Measurements from ENCODE around the gene PSRC1.

PSRC1 gene

DNA sequence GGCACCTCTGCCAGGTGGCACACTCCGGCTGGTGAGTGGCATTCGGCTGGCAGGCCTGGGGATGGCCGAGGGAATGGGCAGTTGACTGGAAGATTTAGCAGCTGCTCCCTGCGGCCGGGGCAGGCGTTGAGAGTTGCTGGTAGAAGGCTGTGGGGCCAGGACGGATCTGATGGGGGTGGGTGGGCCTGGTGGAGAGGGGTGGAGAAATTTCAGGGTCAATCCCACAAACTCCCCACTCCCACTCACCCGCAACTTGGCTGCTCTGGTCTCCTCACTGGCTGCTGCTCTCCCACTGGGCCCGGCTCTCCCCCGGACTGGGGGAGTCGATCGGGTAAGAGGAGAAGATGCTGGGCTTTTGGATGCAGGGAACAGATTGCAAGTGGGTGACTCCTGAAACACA, 2.1 kb downstream of the PSRC1 start:
- peaks cover 42% of the 10 kb centered on the region for H3K36me3 ChIP-seq (ENCODE audit: control insufficient read depth, insufficient read depth, low read length)
- H3K27ac ChIP-seq (ENCODE audit: low read depth, low read length, severe bottlenecking): no peak overlapping the region
- H3K4me1 ChIP-seq (ENCODE audit: control insufficient read depth, insufficient read depth, low read length, poor library complexity, severe bottlenecking): peaks cover 20% of the 10 kb centered on the region
- 97 to 100% methylated on average over 9 to 10 of the region's 12 CpGs for WGBS, 2 experiments (ENCODE audit: insufficient coverage in 2 of 2)
- H3K4me3 ChIP-seq (ENCODE audit: extremely low read depth, insufficient read depth, low read length, poor library complexity, severe bottlenecking): no peak overlapping the region
- no peaks in the 10 kb centered on the region for H3K9me3 ChIP-seq (ENCODE audit: control insufficient read depth, low read length)

DNA sequence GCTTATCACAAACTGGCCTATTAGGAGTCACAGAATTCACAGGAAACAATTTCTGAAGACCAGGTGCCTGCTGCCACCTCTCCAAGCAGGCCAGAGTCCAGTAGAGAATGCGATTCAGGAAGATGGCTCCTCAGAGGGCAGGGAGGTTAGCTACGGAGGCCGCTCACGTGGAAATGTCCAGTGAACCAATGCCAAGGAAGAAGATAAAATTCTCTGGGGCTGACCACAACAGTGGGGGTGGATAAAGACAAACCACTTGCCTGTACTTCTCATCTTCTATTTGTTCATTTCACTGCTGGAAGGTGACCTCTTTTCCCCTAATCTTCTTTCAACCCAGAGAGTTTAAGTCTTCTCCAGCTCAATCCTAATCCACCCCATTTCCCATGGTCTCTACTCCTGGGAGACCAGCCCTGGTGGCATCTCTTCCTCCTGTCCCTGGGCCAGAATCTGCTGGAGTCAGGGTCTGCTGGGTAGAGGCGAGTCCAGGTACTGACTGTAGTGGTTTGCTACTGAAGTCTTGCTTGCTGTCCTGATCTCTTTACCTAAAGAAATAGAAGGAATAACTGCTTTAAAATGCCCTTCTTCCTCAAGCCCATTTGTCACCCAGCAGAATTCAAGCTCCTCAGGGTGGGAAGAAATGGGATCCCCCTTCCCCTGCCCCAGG, 3.2 kb downstream of the PSRC1 start:
- Histone ChIP-seq H3K4me1 (ENCODE audit: control insufficient read depth, insufficient read depth, low read length, poor library complexity, severe bottlenecking) (peaks cover 28% of the 10 kb centered on the region), H3K36me3 (ENCODE audit: control insufficient read depth, insufficient read depth, low read length) (peaks cover 42% of the 10 kb centered on the region)
- 100% methylated on average over 1 to 4 of the region's 5 CpGs for WGBS, 2 experiments (ENCODE audit: insufficient coverage in 2 of 2)

DNA sequence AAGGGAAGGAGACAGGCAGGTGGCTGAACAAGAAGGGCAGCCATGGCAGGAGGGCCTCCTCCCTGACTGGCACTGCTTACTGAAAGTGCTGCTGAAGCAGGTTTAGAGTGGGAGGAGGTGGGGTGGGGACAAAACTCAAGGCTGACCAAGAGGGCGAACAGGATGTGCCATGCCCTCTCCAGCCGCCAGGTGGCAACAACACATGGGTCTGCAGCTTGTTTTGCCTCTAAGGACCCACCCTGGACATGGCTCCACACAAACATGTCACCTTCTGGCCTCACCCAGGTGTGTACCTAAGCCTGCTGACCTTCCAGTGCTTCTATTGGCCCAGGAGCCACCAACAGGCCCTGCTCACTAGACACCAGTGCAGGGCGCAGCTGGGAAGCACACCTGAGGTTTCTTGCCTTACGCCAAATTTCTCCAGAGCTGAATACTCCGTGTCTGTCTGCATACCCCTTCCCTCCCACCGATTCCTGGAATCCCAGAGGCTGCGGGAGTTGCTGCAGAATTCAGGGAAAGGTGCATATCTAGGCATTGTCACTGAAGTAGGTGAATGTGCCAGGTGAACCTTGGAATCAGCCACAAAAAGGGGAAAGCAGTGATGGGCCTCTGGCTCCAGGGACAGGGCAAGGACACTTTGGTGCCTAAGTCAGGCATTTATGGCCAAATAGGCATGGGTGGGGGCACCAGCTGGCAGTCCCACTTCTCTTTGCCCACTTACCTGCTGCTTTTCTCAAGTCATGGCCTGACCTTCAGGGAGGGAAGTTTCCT, 5.3 kb downstream of the PSRC1 start:
- no peak overlapping the region for H3K27ac ChIP-seq (ENCODE audit: low read depth, low read length, severe bottlenecking)
- 75 to 81% methylated on average over 4 to 6 of the region's 7 CpGs for WGBS, 2 experiments (ENCODE audit: insufficient coverage in 2 of 2)
- H3K9me3 ChIP-seq (ENCODE audit: control insufficient read depth, low read length): no peaks in the 10 kb centered on the region
- H3K36me3 ChIP-seq (ENCODE audit: control insufficient read depth, insufficient read depth, low read length): peaks cover 42% of the 10 kb centered on the region
- H3K4me3 ChIP-seq (ENCODE audit: extremely low read depth, insufficient read depth, low read length, poor library complexity, severe bottlenecking): no peak overlapping the region
- H3K4me1 ChIP-seq (ENCODE audit: control insufficient read depth, insufficient read depth, low read length, poor library complexity, severe bottlenecking): peaks cover 41% of the 10 kb centered on the region

More for the DNA sequence above, 3.2 kb downstream of the PSRC1 start:
- Histone ChIP-seq H3K27ac (ENCODE audit: low read depth, low read length, severe bottlenecking) (no peak overlapping the region), H3K9me3 (ENCODE audit: control insufficient read depth, low read length) (no peaks in the 10 kb centered on the region), H3K4me3 (ENCODE audit: extremely low read depth, insufficient read depth, low read length, poor library complexity, severe bottlenecking) (no peak overlapping the region)

DNA sequence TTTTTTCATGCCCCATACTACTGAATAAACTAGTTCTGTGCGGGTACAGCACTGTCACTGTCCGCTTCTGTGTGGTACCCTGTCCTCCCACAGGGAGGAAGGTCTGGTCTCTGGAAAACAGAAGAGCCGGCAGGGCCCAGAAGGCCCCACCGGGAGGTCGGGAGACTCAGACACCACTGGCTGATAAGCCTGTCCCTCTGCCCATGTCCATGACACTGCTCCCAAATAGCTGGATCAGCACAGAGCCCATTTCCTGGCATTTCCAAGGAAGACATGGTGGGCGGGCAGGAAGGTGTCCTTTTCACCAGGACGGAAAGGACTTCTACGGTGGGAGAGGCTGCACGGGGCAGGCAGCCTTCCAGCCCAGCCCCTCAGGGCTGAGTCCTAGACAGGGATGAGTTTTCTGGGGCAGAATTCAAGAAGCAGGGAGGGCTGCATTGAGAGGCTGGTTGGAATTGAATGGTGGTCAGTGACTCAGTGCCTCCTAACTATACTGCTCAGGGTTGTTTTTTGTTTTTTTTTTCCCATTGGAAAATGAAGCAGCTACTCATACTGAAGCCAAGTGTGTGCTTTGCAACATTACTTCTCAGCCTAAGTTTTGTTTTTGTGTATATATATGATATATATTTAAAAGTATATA, 7.1 kb downstream of the PSRC1 start:
- H3K36me3 ChIP-seq (ENCODE audit: control insufficient read depth, insufficient read depth, low read length): peaks cover 32% of the 10 kb centered on the region
- no peaks in the 10 kb centered on the region for H3K9me3 ChIP-seq (ENCODE audit: control insufficient read depth, low read length)
- WGBS, 2 experiments (ENCODE audit: insufficient coverage in 2 of 2): 47 to 65% methylated on average over 7 to 9 of the region's 9 CpGs
- H3K4me3 ChIP-seq (ENCODE audit: extremely low read depth, insufficient read depth, low read length, poor library complexity, severe bottlenecking): no peak overlapping the region
- H3K4me1 ChIP-seq (ENCODE audit: control insufficient read depth, insufficient read depth, low read length, poor library complexity, severe bottlenecking): peaks cover 32% of the 10 kb centered on the region
- H3K27ac ChIP-seq (ENCODE audit: low read depth, low read length, severe bottlenecking): peak overlapping the region; percentile 66

DNA sequence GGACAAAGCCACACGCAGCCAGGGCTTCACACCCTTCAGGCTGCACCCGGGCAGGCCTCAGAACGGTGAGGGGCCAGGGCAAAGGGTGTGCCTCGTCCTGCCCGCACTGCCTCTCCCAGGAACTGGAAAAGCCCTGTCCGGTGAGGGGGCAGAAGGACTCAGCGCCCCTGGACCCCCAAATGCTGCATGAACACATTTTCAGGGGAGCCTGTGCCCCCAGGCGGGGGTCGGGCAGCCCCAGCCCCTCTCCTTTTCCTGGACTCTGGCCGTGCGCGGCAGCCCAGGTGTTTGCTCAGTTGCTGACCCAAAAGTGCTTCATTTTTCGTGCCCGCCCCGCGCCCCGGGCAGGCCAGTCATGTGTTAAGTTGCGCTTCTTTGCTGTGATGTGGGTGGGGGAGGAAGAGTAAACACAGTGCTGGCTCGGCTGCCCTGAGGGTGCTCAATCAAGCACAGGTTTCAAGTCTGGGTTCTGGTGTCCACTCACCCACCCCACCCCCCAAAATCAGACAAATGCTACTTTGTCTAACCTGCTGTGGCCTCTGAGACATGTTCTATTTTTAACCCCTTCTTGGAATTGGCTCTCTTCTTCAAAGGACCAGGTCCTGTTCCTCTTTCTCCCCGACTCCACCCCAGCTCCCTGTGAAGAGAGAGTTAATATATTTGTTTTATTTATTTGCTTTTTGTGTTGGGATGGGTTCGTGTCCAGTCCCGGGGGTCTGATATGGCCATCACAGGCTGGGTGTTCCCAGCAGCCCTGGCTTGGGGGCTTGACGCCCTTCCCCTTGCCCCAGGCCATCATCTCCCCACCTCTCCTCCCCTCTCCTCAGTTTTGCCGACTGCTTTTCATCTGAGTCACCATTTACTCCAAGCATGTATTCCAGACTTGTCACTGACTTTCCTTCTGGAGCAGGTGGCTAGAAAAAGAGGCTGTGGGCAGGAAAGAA, 8.1 kb downstream of the PSRC1 start:
- peaks cover 21% of the 10 kb centered on the region for H3K36me3 ChIP-seq (ENCODE audit: control insufficient read depth, insufficient read depth, low read length)

DNA sequence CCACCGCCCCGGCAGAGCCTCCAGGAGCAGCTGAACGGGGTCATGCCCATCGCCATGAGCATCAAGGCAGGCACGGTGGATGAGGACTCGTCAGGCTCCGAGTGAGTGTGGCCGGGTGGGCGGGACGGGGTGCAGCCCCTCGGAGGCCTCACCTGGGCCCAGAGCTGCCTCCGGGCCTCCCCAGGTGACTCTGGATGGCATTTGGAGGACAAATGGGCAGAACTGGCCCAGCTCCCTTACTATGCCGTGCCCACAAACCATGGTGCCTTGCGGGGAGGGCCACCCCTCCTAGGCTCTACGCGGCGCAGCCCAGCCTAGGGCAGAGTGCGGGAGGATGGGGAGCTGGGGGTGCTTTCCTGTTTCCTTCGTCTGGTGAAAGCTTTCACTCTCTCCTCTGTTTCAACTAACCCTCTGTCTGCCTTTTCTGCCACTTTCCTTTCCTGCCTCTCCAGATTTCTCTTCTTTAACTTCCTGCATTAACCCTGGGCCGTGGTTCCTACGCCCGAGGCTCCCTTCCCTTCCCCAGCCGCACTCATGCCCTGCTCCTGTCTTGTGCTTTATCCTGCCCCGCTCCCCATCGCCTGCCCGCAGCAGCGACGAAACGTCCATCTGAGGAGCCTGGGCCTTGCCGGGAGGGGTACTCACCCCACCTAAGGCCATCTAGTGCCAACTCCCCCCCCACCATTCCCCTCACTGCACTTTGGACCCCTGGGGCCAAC, 9.2 kb downstream of the PSRC1 start:
- Histone ChIP-seq H3K27ac (ENCODE audit: low read depth, low read length, severe bottlenecking) (no peak overlapping the region), H3K4me3 (ENCODE audit: extremely low read depth, insufficient read depth, low read length, poor library complexity, severe bottlenecking) (no peak overlapping the region), H3K9me3 (ENCODE audit: control insufficient read depth, low read length) (no peaks in the 10 kb centered on the region), H3K36me3 (ENCODE audit: control insufficient read depth, insufficient read depth, low read length) (peaks cover 14% of the 10 kb centered on the region), H3K4me1 (ENCODE audit: control insufficient read depth, insufficient read depth, low read length, poor library complexity, severe bottlenecking) (peaks cover 32% of the 10 kb centered on the region)
- 80 to 90% methylated on average over 21 to 22 of the region's 30 CpGs for WGBS, 2 experiments (ENCODE audit: insufficient coverage in 2 of 2)

More for the DNA sequence above, 8.1 kb downstream of the PSRC1 start:
- Histone ChIP-seq H3K4me3 (ENCODE audit: extremely low read depth, insufficient read depth, low read length, poor library complexity, severe bottlenecking) (no peak overlapping the region), H3K9me3 (ENCODE audit: control insufficient read depth, low read length) (no peaks in the 10 kb centered on the region), H3K4me1 (ENCODE audit: control insufficient read depth, insufficient read depth, low read length, poor library complexity, severe bottlenecking) (peaks cover 32% of the 10 kb centered on the region), H3K27ac (ENCODE audit: low read depth, low read length, severe bottlenecking) (peak overlapping the region; percentile 66)
- 52 to 54% methylated on average over 9 to 14 of the region's 24 CpGs for WGBS, 2 experiments (ENCODE audit: insufficient coverage in 2 of 2)

DNA sequence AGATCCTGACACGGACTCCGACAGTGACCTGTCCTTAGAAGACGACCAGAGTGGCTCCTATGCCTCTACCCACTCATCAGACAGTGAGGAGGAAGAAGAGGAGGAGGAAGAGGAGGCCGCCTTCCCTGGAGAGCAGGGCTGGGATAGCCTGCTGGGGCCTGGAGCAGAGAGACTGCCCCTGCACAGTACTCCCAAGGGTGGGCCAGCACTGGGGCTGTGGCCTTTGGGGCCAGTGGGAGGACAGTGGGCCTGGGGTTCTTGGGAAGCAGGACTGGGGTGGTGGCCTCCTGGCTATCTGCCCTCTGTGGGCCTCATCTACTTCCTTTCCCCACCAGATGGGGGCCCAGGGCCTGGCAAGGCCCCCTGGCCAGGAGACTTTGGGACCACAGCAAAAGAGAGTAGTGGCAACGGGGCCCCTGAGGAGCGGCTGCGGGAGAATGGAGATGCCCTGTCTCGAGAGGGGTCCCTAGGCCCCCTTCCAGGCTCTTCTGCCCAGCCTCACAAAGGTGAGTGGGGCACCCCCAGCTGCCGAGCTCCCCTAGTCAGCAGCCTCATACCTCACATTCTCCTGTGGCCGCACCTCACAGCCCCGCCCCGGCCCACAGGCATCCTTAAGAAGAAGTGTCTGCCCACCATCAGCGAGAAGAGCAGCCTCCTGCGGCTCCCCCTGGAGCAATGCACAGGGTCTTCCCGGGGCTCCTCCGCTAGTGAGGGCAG, 10.0 kb downstream of the PSRC1 start:
- WGBS, 2 experiments (ENCODE audit: insufficient coverage in 2 of 2): 90 to 92% methylated on average over 7 to 12 of the region's 16 CpGs

DNA sequence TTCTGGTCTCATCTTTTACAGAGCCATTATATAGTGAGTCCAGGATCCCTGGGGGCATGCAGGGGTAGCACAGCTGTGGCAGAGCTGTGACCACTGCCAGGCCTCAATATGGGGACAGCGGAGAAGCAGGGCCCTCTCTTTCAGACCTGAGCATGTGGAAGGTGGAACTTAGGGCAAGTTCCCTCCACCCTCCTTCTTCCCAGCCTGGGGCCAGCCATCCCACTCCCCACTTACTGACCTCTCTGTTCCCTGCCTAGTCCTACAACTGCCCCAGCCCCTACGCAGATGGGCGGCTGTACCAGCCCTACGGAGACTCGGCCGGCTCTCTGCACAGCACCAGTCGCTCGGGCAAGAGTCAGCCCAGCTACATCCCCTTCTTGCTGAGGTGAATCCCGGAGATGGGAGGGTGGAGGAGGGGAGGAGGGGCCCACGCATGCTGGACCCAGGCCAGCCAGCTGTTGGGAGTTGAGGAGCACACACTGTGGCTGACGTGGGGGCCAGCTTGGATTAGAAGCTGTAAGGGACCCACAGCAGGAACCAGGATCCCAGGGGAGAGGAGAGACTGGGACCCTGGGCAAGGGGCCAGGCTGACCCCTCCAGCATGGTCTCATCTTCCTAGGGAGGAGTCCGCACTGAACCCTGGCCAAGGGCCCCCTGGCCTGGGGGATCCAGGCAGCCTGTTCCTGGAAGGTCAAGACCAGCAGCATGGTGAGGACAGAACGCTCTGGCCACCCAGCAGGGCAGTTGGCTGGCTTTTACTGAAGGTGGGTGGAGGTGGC, 10.7 kb downstream of the PSRC1 start:
- H3K27ac ChIP-seq (ENCODE audit: low read depth, low read length, severe bottlenecking): no peak overlapping the region
- 90 to 96% methylated on average over 9 to 11 of the region's 13 CpGs for WGBS, 2 experiments (ENCODE audit: insufficient coverage in 2 of 2)
- peaks cover 34% of the 10 kb centered on the region for H3K4me1 ChIP-seq (ENCODE audit: control insufficient read depth, insufficient read depth, low read length, poor library complexity, severe bottlenecking)

More for the DNA sequence above, 10.0 kb downstream of the PSRC1 start:
- peaks cover 32% of the 10 kb centered on the region for H3K4me1 ChIP-seq (ENCODE audit: control insufficient read depth, insufficient read depth, low read length, poor library complexity, severe bottlenecking)
- no peak overlapping the region for H3K4me3 ChIP-seq (ENCODE audit: extremely low read depth, insufficient read depth, low read length, poor library complexity, severe bottlenecking)
- H3K27ac ChIP-seq (ENCODE audit: low read depth, low read length, severe bottlenecking): no peak overlapping the region
- no peaks in the 10 kb centered on the region for H3K9me3 ChIP-seq (ENCODE audit: control insufficient read depth, low read length)
- H3K36me3 ChIP-seq (ENCODE audit: control insufficient read depth, insufficient read depth, low read length): peaks cover 7% of the 10 kb centered on the region

DNA sequence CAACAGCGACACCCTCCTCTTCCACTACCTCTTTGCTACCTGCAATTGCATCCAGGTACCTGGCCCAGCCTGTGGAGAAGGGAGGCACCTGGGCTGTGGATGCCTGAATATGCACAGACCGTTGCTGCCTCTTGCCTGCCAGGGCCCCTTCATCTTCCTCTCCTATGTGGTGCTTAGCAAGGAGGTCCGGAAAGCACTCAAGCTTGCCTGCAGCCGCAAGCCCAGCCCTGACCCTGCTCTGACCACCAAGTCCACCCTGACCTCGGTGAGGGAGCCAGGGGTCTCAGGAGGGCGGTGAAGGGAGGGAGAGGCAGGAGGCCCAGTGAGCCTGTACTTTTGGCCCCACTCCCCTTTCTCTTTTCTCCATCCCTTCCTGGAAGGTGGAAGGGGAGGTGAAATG, 11.5 kb downstream of the PSRC1 start:
- Histone ChIP-seq H3K27ac (ENCODE audit: low read depth, low read length, severe bottlenecking) (no peak overlapping the region), H3K4me1 (ENCODE audit: control insufficient read depth, insufficient read depth, low read length, poor library complexity, severe bottlenecking) (peaks cover 29% of the 10 kb centered on the region), H3K4me3 (ENCODE audit: extremely low read depth, insufficient read depth, low read length, poor library complexity, severe bottlenecking) (no peak overlapping the region), H3K36me3 (ENCODE audit: control insufficient read depth, insufficient read depth, low read length) (peaks cover 5% of the 10 kb centered on the region), H3K9me3 (ENCODE audit: control insufficient read depth, low read length) (no peaks in the 10 kb centered on the region)
- 70 to 87% methylated on average over 2 to 4 of the region's 6 CpGs for WGBS, 2 experiments (ENCODE audit: insufficient coverage in 2 of 2)

More for the DNA sequence above, 10.7 kb downstream of the PSRC1 start:
- Histone ChIP-seq H3K9me3 (ENCODE audit: control insufficient read depth, low read length) (no peaks in the 10 kb centered on the region), H3K36me3 (ENCODE audit: control insufficient read depth, insufficient read depth, low read length) (peaks cover 5% of the 10 kb centered on the region), H3K4me3 (ENCODE audit: extremely low read depth, insufficient read depth, low read length, poor library complexity, severe bottlenecking) (no peak overlapping the region)

Measured in mesodermal cell (in vitro differentiated cells).